Measurements from ENCODE around the gene ABO. TPM values are rescaled to one million over a fixed set of nuclear protein-coding genes. Genes with fewer than 3 reads are reported as not detected.
"Not testable (repeated sequence)": the region's sequence is repeated elsewhere in the genome, so short reads cannot be mapped to it uniquely, and the experiment has no call there.

Gene ABO
- total RNA-seq, 1 experiment from 2014 or later = 0.96 TPM

DNA sequence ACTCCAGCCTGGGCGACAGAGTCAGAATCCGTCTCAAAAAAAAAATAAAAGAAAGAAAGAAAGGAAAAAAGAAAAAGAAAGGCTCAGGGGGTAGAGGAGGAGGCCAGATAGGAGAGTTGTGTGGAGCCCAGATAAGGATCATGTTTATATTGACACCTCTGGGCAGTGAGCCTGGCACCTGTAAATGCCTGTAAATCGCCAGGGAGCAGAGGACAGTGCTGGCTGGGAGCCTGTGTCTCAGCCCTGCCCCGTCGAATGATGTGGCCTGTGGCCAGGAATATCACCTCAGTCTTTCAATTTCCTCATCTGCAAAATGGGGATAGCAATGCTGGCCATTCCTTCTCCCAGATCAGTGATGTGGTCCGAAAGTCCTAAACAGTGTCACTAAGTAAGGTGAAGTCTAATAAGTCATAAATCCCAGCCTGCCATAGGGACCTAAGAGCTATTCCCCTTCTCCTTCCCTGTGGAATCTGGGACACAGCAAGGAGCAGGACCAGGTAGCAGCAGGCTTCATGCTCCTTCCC lies 10.3 kb upstream of the ABO start:
- Histone ChIP-seq H3F3A (ENCODE audit: insufficient read depth, low read depth) (peaks cover 5% of the 10 kb centered on the region; the same call in 1 of the 2 replicates), H4K20me1 (ENCODE audit: insufficient read depth) (no peaks in the 10 kb centered on the region), H3K4me3 (no peak overlapping the region), H3K27me3 (ENCODE audit: insufficient read depth, low read depth) (peaks cover 29% of the 10 kb centered on the region), H3K4me1 (replicated peaks; ENCODE audit: insufficient read depth) (no peaks in the 10 kb centered on the region), H3K4me2 (no peak overlapping the region), H3K79me2 (ENCODE audit: low read depth) (no peaks in the 10 kb centered on the region), H3K9me2 (ENCODE audit: insufficient read depth) (no peaks in the 10 kb centered on the region), H3K27ac (no peak overlapping the region), H3K36me3 (ENCODE audit: low read depth) (no peaks in the 10 kb centered on the region), H3K9me3 (ENCODE audit: insufficient read depth, low read depth) (peaks cover 6% of the 10 kb centered on the region; the same call in 1 of the 2 replicates), H2AFZ (no peak overlapping the region)
- no TSS peak for BruUV-seq (replicated peaks)
- intact Hi-C loops (cut with micrococcal nuclease; ENCODE audit: unreplicated experiment) = no loop called here
- ChIA-PET POLR2A (ENCODE audit: unreplicated experiment) (no interaction called here), CTCF (no interaction called here)
- TF ChIP-seq EZH2 (IDR thresholded peaks at IDR 0.05; ENCODE audit: low read depth) = no peak
- TF ChIP-seq, protein P1, sequence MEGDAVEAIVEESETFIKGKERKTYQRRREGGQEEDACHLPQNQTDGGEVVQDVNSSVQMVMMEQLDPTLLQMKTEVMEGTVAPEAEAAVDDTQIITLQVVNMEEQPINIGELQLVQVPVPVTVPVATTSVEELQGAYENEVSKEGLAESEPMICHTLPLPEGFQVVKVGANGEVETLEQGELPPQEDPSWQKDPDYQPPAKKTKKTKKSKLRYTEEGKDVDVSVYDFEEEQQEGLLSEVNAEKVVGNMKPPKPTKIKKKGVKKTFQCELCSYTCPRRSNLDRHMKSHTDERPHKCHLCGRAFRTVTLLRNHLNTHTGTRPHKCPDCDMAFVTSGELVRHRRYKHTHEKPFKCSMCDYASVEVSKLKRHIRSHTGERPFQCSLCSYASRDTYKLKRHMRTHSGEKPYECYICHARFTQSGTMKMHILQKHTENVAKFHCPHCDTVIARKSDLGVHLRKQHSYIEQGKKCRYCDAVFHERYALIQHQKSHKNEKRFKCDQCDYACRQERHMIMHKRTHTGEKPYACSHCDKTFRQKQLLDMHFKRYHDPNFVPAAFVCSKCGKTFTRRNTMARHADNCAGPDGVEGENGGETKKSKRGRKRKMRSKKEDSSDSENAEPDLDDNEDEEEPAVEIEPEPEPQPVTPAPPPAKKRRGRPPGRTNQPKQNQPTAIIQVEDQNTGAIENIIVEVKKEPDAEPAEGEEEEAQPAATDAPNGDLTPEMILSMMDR (conservative IDR thresholded peaks at IDR 0.05) = no peak
- no peak for DNase-seq

DNA sequence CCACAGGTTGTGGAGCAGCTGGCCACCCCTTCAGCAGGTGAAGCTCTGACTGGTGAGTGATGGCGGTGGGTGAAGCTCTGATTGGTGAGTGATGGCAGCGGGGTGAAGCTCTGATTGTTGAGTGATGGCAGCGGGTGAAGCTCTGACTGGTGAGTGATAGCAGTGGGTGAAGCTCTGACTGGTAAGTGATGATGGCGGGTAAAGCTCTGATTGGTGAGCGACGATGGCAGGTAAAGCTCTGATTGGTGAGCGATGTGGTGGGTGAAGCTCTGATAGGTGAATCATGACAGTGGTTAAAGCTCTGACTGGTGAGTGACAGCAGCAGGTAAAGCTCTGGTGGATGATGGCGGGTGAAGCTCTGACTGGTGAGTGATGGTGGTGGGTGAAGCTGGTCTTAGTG lies 9.4 kb upstream of the ABO start:
- Histone ChIP-seq H3K4me1 (replicated peaks; ENCODE audit: insufficient read depth) (no peaks in the 10 kb centered on the region), H3K27ac (no peak overlapping the region), H3K27me3 (ENCODE audit: insufficient read depth, low read depth) (peaks cover 39% of the 10 kb centered on the region), H3K4me3 (no peak overlapping the region), H3K36me3 (ENCODE audit: low read depth) (no peaks in the 10 kb centered on the region), H3K9me2 (ENCODE audit: insufficient read depth) (no peaks in the 10 kb centered on the region), H3K9me3 (ENCODE audit: insufficient read depth, low read depth) (peaks cover 5% of the 10 kb centered on the region; the same call in 1 of the 2 replicates), H2AFZ (no peak overlapping the region), H3K79me2 (ENCODE audit: low read depth) (no peaks in the 10 kb centered on the region), H3K4me2 (no peak overlapping the region), H4K20me1 (ENCODE audit: insufficient read depth) (no peaks in the 10 kb centered on the region), H3F3A (ENCODE audit: insufficient read depth, low read depth) (peaks cover 5% of the 10 kb centered on the region; the same call in 1 of the 2 replicates)
- intact Hi-C loops (cut with micrococcal nuclease; ENCODE audit: unreplicated experiment) = no loop called here
- BruUV-seq (replicated peaks) = no TSS peak
- ChIA-PET CTCF (no interaction called here), POLR2A (ENCODE audit: unreplicated experiment) (no interaction called here)
- TF ChIP-seq, protein P1 (conservative IDR thresholded peaks at IDR 0.05) = no peak
- TF ChIP-seq EZH2 (IDR thresholded peaks at IDR 0.05; ENCODE audit: low read depth) = no peak
- no peak for DNase-seq

DNA sequence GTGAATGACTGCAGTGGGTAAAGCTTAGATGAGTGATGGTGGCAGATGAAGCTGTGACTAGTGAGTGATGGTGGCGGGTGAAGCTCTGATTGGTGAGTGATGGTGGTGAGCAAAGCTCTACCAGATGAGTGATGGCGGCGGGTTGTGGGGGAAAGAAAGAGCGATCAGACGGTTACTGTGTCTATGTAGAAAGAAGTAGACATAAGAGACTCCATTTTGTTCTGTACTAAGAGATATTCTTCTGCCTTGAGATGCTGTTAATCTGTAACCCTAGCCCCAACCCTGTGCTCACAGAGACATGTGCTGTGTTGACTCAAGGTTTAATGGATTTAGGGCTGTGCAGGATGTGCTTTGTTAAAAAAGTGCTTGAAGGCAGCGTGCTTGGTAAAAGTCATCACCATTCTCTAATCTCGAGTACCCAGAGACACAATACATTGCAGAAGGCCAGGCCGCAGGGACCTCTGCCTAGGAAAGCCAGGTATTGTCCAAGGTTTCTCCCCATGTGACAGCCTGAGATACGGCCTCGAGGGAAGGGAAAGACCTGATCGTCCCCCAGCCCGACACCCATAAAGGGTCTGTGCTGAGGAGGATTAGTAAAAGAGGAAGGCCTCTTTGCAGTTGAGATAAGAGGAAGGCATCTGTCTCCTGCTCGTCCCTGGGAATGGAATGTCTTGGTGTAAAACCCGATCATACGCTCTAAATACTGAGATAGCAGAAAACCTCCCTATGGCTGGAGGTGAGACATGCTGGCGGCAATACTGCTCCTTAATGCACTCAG lies 8.4 kb upstream of the ABO start:
- DNase-seq; H3K9me3 ChIP-seq (ENCODE audit: insufficient read depth, low read depth); H3K27ac ChIP-seq; H2AFZ ChIP-seq; H3K79me2 ChIP-seq (ENCODE audit: low read depth); H3K36me3 ChIP-seq (ENCODE audit: low read depth); CTCF ChIA-PET; POLR2A ChIA-PET (ENCODE audit: unreplicated experiment); intact Hi-C loops (cut with micrococcal nuclease; ENCODE audit: unreplicated experiment); H3F3A ChIP-seq (ENCODE audit: insufficient read depth, low read depth); H3K4me1 ChIP-seq (replicated peaks; ENCODE audit: insufficient read depth); H4K20me1 ChIP-seq (ENCODE audit: insufficient read depth); H3K9me2 ChIP-seq (ENCODE audit: insufficient read depth); H3K4me3 ChIP-seq; H3K4me2 ChIP-seq; BruUV-seq (replicated peaks): not testable (repeated sequence)
- H3K27me3 ChIP-seq (ENCODE audit: insufficient read depth, low read depth) = peaks cover 48% of the 10 kb centered on the region
